HG02973 (cell line): ENCODE data around the gene P2RY8.
"Not testable (repeated sequence)": the region's sequence is repeated elsewhere in the genome, so short reads cannot be mapped to it uniquely, and the experiment has no call there.

Source experiments
- ATAC-seq: cut with Tn5 transposase; IDR thresholded peaks from one replicate; pipeline ENCODE4 v1.9.1; 2021; ENCODE audit warnings: moderate library complexity; ENCODE audit not compliant: unreplicated experiment

The P2RY8 gene

GRCh38 chrX:1545776-1546408, 8.9 kb upstream of the P2RY8 start:
- ATAC-seq: no peak

DNA sequence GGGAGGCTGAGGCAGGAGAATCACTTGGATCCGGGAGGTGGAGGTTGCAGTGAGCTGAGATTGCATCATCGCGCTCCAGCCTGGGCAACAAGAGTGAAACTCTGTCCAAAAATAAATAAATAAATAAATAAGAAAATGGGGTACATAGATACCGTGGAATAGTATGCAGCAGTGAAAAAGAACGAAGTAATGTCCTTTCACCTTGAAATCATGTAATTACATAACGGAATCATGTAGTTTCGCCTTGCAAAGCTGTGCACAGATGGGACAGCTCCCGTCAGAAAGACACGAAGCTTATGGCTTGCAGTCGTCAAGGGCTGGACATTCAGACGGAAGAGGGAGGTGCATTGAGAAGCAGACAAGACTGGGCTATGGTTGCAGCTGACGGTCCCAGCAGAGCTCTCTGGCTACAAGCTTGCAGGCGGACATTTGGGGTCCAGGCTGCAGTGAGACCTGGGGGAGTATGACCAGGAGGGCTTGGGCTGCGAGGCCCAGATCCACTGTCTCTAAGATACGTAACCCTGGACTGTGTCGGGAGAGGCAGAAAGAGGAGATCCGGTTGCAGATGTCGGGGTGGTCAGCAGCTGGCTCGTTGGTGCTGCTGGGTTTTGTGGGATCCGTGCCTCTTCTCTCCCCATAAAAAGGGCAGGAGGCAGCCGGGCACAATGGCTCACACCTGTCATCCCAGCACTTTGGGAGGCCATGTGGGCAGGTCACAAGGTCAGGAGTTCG, 6.2 kb upstream of the P2RY8 start:
- no peak for ATAC-seq

DNA sequence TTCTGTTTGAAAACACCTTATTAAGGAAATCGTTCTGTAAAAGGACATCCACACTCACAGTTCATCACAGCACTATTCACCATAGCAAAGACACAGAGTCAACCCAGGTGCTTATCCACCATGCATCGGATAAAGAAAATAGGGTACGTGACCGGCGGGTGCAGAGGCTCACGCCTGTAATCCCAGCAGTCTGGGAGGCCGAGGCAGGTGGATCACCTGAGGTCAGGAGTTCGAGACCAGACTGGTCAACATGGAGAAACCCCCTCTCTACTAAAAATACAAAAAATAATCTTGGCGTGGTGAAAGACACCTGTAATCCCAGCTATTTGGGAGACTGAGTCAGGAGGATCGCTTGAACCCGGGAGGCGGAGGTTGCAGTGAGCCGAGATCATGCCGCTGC, 2.2 kb upstream of the P2RY8 start:
- ATAC-seq: not testable (repeated sequence)

DNA sequence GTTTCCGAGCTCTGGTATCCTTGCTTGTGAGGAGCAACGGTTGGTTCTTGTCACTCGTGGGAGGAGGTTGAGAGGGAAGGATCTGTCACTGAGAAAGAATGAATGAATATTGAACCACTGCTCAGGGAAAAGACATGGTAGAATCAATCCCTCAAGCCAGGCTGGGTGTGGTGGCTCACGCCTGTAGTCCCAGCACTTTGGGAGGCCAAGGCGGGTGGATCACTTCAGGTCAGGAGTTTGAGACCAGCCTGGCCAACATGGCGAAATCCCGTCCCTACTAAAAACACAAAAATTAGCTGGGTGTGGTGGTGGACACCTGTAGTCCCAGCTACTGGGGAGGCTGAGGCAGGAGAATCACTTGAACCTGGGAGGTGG, 718 bp upstream of the P2RY8 start:
- not testable (repeated sequence) for ATAC-seq

DNA sequence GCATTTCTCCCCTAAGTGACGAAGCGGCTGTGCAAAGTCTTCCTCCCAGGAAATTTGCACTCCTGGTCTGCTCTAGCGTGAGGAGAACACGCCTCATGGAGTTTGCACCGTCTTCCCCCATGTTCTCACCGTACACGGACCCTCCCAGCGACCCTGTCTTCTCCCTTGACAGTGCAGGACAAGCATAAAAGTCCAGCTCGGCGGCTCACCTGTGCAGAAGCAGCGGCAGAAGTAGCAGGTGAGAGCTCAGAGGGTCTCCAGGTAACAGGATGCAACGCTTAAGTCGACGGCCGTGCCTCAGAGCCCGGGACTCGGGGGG, 314 bp downstream of the P2RY8 start:
- ATAC-seq: peak; percentile 4

GRCh38 chrX:1535241-1536041, 1.5 kb downstream of the P2RY8 start:
- ATAC-seq: no peak

DNA sequence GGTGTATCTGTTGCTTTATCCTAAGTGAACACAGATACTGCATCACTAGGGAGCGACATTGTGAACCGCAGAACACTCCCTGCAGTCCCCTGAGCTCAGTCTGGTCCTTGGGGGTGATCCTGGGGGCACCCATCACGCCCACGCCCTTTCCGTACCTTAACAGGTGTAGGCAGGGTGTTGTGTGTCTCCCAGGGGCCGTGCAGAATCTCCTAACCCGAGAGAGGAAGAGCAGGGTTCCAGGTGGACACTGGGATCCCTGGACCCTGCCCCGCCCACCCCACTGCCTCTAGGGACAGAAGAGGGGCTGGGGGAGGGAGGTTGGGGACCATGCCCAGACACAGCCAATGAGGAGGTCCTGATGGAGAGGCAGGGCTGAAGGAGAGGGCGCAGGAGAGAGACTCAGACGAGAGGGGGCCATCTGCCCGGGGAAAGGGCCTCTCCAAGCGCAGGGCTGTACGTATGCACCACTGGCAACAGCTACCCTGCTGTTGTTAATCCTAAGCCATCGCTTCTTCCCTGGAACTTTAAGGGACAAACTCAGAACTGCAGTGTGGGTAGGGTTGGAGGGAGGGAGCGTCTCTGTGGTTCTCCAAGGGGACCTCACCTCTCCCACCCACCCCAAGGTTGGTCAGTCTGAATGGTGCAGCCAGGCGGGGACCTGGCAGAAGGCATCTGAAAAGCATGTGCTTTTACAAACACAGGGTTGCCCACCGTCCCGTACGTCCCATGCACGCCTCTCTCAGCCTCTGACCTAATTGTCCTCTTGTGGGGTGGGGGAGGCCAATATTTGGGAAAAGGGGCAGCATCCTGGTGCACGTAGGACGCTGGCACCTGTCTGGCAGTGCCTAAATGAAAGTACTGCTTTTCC, 2.5 kb downstream of the P2RY8 start:
- peak; percentile 25 for ATAC-seq

DNA sequence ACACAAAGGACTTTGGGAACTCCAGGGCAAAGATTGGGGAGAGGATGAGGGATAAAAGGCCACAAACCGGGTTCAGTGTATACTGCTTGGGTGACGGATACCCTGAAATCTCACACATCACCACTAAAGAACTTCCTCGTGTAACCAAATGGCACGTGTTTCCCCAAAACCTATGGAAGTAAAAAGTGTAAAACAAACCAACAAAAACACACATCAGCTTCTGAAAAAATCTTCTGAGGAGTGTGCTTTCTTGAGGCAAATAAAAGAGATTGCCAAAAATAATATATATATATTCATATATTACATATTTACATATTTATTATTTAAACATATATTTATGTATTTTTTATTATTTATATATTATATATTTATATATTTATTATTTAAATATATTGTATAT, 3.9 kb downstream of the P2RY8 start:
- no peak for ATAC-seq

DNA sequence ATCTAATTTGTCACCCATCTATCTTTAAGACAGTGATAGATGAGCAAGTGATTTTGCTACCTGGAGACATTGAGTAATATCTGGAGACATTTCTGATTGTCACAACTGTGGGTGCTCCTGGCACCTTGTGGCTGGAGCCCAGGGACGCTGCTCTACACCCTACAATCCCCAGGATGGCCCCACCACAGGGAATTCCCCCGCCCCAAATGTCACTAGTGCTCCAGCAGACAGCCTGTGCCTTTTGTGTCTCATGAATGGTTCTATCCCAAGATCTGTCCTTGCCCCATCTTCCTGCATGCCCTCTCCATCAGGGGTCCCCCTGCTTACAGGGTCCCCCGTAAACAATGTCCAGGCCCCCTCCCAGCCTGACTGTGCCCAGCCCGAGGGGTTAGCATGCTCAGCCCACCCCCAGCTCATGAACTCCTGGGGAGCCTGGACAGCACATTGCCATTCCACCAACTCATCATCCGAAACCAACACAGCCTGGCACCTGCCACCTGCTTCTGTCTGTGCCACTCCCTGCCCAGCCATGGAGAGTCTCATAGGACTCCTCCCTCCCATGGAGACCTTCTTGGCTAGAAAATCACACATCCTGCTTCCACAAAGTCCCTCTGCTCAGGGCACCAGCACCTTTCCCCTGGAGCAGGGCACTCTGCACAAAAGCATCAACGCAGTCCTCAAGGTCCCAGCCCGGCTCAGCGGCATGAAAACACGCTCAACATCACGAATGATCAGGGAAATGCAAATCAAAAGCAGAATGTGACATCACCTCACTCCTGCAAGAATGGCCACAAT, 5.7 kb downstream of the P2RY8 start:
- ATAC-seq: no peak

DNA sequence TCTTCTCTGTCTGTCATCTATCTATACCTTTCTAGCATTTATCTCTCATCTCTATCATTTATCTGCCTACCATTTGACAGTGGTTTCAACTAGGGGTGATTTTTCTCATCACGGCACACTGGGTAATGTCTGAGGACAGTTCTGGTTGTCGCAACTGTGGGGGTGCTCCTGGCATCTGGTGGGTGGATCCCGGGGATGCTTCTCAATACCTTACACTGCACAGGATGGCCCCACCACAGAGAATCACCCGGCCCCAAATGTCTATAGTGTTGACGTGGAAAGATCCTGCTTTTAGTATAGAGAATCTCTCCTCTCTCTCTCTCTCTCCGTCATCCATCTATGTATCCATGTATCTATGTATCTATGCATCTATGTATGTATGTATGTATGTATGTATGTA, 7.2 kb downstream of the P2RY8 start:
- ATAC-seq: no peak

GRCh38 chrX:1529328-1529727, 7.7 kb downstream of the P2RY8 start:
- ATAC-seq: no peak

DNA sequence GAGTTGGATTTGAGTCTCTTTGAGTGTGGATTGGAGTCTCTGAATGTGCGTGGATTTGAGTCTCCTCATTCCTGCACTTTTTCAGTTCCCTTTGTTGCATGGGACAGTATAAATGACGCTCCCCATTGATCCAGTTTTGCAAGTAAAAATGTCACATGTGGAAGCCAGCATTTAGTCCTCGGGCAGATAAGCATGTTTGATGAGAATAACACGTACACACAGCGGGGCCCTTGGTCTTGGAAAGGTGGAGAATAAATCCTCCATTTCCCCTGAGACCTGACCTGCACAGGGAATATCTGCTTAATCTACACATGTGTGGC, 8.1 kb downstream of the P2RY8 start:
- ATAC-seq: no peak

DNA sequence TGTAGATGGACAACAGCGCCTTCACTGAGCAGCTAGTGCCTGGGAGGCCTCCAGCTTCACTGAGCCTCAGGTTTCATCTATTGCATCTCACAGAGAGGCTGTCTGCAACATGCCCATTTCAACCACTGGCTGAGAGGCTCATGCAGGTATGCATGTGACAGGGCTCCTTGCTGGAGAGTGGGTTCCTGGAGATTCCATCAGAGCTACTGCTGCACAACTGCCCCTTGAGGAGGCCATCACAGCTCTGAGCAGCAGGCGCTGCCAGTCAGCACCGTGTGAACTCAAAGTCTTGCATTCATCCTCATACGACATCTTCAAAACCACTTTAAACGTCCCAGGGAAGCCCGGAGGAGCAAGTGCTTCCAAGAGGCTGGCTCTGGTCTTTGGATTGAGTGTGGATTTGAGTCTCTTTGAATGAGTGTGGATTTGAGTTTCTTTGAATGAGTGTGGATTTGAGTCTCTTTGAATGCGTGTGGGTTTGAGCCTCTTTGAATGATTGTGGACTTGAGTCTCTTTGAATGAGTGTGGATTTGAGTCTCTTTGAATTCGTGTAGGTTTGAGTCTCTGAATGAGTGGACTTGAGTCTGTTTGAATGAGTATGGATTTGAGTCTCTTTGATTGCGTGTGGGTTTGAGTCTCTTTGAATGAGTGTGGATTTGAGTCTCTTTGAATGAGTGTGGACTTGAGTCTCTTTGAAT, 8.7 kb downstream of the P2RY8 start:
- no peak for ATAC-seq

DNA sequence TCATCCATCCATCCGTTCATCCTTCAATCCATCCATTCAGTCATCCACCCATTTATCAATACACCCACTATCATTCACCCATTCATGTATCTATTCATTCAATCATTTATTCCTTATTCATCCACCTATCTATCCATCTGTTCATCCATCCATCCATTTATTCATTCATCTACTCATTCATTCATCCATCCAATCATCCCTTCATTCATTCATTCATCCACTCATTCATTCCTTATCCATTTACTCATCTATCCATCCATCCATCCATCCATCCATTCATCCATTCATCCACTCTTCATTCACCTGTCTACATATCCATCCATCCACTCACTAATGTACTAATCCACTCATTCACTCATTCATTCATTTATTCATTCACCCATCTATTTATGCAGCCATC, 9.5 kb downstream of the P2RY8 start:
- no peak for ATAC-seq

- no peak for ATAC-seq
Measured at GRCh38 chrX:1526565-1526964, 10.4 kb downstream of the P2RY8 start.

DNA sequence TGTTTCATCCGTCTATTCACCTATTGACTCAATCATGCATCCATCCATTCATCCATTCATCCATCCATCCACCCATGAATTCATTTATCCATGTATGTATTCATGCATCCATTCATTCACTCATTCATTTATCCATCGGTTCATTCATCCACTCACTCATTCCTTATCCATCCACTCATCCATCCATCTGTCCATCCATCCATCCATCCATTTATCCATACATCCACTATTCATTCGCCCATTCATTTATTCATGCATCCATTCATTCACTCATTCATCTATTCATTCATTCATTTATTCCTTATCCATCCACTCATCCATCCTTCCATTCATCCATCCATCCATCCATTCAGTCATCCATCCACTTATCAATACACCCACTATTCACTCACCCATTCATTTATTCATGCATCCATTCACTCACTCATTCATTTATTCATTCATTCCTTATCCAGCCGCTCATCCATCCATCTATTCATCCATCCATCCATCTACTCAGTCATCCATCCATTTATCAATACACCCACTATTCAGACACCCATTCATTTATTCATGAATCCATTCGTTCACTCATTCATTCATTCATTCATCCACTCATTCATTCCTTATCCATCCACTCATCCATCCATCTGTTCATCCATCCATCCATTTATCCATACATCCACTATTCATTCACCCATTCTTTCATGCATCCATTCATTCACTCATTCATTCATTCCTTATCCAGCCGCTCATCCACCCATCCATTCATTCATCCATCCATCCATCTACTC, 11.2 kb downstream of the P2RY8 start:
- no peak for ATAC-seq

GRCh38 chrX:1524874-1525582, 12.0 kb downstream of the P2RY8 start:
- ATAC-seq: no peak

DNA sequence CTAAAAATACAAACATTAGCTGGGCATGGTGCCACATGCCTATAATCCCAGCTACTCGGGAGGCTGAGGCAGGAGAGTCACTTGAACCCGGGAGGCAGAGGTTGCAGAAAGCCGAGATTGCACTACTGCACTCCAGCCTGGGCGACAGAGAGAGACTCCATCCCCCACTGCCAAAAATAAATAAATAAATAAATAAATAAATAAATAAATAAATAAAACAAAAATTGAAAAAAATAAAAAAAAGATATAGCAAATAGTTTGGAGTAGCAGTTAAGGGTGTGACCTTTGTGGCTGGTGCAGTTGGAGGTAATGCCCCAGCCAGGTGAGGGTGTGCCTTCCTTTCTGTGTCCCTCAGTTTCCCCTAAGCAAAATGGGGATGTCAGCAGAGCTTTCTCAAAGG, 14.1 kb downstream of the P2RY8 start:
- not testable (repeated sequence) for ATAC-seq
